NCI-H345 (cell line): ENCODE measurements around the gene OSTF1.

ENCODE experiments used
- DNase-seq: peaks from one replicate; lab custom pipeline; 2025; lab: John Stamatoyannopoulos, UW

OSTF1 gene

GRCh38 chr9:75087824-75088645, at the start of gene OSTF1, which contains the start of gene NMRK1:
Gene OSTF1, plus strand, starts transcription at chr9:75088514. Its CDS starts 179 bp downstream, at chr9:75088693.
Gene NMRK1, minus strand, starts transcription at chr9:75088155. Its CDS starts 5,040 bp downstream, at chr9:75083115.
- DNase-seq = peak; percentile 97

GRCh38 chr9:75039009-75039408, 49.3 kb upstream of the OSTF1 start:
- no peak for DNase-seq

GRCh38 chr9:75039801-75040200, 48.5 kb upstream of the OSTF1 start:
- DNase-seq = no peak

- no peak for DNase-seq
Measured at GRCh38 chr9:75041041-75041440, 47.3 kb upstream of the OSTF1 start.

GRCh38 chr9:75046725-75047345, 41.5 kb upstream of the OSTF1 start:
- DNase-seq = no peak

- DNase-seq = no peak
Measured at GRCh38 chr9:75047506-75047905, 40.8 kb upstream of the OSTF1 start.

- DNase-seq = no peak
Measured at GRCh38 chr9:75051285-75051684, 37.0 kb upstream of the OSTF1 start.

GRCh38 chr9:75053869-75054268, 34.4 kb upstream of the OSTF1 start:
- no peak for DNase-seq

GRCh38 chr9:75054368-75055001, 33.8 kb upstream of the OSTF1 start:
- DNase-seq = no peak

GRCh38 chr9:75061169-75061568, 27.1 kb upstream of the OSTF1 start:
- DNase-seq = no peak

- DNase-seq = no peak
Measured at GRCh38 chr9:75063556-75064305, 24.6 kb upstream of the OSTF1 start.

GRCh38 chr9:75064307-75065025, 23.8 kb upstream of the OSTF1 start:
- no peak for DNase-seq

GRCh38 chr9:75065510-75065909, 22.8 kb upstream of the OSTF1 start:
- DNase-seq = no peak

- DNase-seq = no peak
Measured at GRCh38 chr9:75067894-75068293, 20.4 kb upstream of the OSTF1 start.

GRCh38 chr9:75069171-75069570, 19.1 kb upstream of the OSTF1 start:
- DNase-seq = no peak

GRCh38 chr9:75071530-75072122, 16.7 kb upstream of the OSTF1 start:
- DNase-seq = no peak

GRCh38 chr9:75072895-75073294, 15.4 kb upstream of the OSTF1 start:
- DNase-seq = no peak

GRCh38 chr9:75081632-75082031, 6.7 kb upstream of the OSTF1 start:
- DNase-seq = no peak

- DNase-seq = no peak
Measured at GRCh38 chr9:75083188-75083970, 4.9 kb upstream of the OSTF1 start.

- DNase-seq = no peak
Measured at GRCh38 chr9:75084081-75084672, 4.1 kb upstream of the OSTF1 start.
